MM.1S (cell line): ENCODE data around the gene ADGRG4.

Experiments used
- DNase-seq: peaks from one replicate; pipeline ENCODE4 v3.0.0-alpha.2; 2015
- H2AFZ ChIP-seq: fragments of 300-600 bp; sonication (generic); 2 replicates; pipeline ENCODE4 v1.6.0; 2016; ENCODE audit warnings: antibody characterized with exemption, low read length
- H3F3A ChIP-seq: fragments of 300-600 bp; sonication (generic); 2 replicates; pipeline ENCODE4 v1.6.1; 2016; ENCODE audit warnings: mild to moderate bottlenecking, antibody characterized with exemption, low read length, moderate library complexity, mixed read lengths; ENCODE audit not compliant: insufficient read depth
- H3K27ac ChIP-seq: fragments of 300-600 bp; sonication (generic); 2 replicates; pipeline ENCODE4 v1.5.1; 2016; ENCODE audit warnings: mild to moderate bottlenecking, low read length
- H3K27me3 ChIP-seq: fragments of 300-600 bp; sonication (generic); replicated peaks from 2 replicates; pipeline ENCODE4 v1.6.0; 2016; ENCODE audit warnings: low read length; ENCODE audit not compliant: insufficient read depth
- H3K36me3 ChIP-seq: fragments of 300-600 bp; sonication (generic); replicated peaks from 2 replicates; pipeline ENCODE4 v1.6.1; 2016; ENCODE audit warnings: mild to moderate bottlenecking, low read length, mixed read lengths; ENCODE audit not compliant: insufficient read depth
- H3K4me1 ChIP-seq: fragments of 300-600 bp; sonication (generic); 2 replicates; pipeline ENCODE4 v1.6.1; 2016; ENCODE audit warnings: low read length, mixed read lengths
- H3K4me2 ChIP-seq: fragments of 300-600 bp; sonication (generic); 2 replicates; pipeline ENCODE4 v1.6.0; 2016; ENCODE audit warnings: low read depth, low read length
- H3K4me3 ChIP-seq: fragments of 300-600 bp; sonication (generic); 2 replicates; pipeline ENCODE4 v1.5.1; 2016; ENCODE audit warnings: low read length, mixed read lengths
- H3K79me2 ChIP-seq: fragments of 300-600 bp; sonication (generic); 2 replicates; pipeline ENCODE4 v1.6.1; 2016; ENCODE audit warnings: mixed run types, low read length, mixed read lengths
- H3K9ac ChIP-seq: fragments of 300-600 bp; sonication (generic); 2 replicates; pipeline ENCODE4 v1.6.1; 2016; ENCODE audit warnings: low read length, mixed read lengths
- H3K9me2 ChIP-seq: fragments of 300-600 bp; sonication (generic); replicated peaks from 2 replicates; pipeline ENCODE4 v1.6.1; 2016; ENCODE audit warnings: mild to moderate bottlenecking, low read length, mixed read lengths; ENCODE audit not compliant: insufficient read depth
- H3K9me3 ChIP-seq: fragments of 300-600 bp; sonication (generic); replicated peaks from 2 replicates; pipeline ENCODE4 v1.6.1; 2016; ENCODE audit warnings: mild to moderate bottlenecking, low read length, mixed read lengths; ENCODE audit not compliant: insufficient read depth
- H4K20me1 ChIP-seq: fragments of 300-600 bp; sonication (generic); 2 replicates; pipeline ENCODE4 v1.6.1; 2016; ENCODE audit warnings: mild to moderate bottlenecking, low read length, moderate library complexity, mixed read lengths; ENCODE audit not compliant: insufficient read depth
- EZH2 ChIP-seq: fragments of 300-600 bp; sonication (generic); optimal IDR thresholded peaks from 2 replicates; pipeline ENCODE3; 2017; ENCODE audit warnings: low read depth, mild to moderate bottlenecking, antibody characterized with exemption, low read length, mixed read lengths
- EZH2phosphoT487 ChIP-seq: fragments of 300-600 bp; sonication (generic); IDR thresholded peaks from 2 replicates; pipeline ENCODE4 v1.6.1; 2018; ENCODE audit warnings: antibody characterized with exemption, low read length
- TF ChIP-seq, protein P1 (sequence below): fragments of 300-600 bp; sonication (generic); IDR thresholded peaks from 2 replicates; pipeline ENCODE4 v1.5.1; 2016; ENCODE audit warnings: antibody characterized with exemption, low read length, mixed read lengths

ADGRG4 gene

DNA sequence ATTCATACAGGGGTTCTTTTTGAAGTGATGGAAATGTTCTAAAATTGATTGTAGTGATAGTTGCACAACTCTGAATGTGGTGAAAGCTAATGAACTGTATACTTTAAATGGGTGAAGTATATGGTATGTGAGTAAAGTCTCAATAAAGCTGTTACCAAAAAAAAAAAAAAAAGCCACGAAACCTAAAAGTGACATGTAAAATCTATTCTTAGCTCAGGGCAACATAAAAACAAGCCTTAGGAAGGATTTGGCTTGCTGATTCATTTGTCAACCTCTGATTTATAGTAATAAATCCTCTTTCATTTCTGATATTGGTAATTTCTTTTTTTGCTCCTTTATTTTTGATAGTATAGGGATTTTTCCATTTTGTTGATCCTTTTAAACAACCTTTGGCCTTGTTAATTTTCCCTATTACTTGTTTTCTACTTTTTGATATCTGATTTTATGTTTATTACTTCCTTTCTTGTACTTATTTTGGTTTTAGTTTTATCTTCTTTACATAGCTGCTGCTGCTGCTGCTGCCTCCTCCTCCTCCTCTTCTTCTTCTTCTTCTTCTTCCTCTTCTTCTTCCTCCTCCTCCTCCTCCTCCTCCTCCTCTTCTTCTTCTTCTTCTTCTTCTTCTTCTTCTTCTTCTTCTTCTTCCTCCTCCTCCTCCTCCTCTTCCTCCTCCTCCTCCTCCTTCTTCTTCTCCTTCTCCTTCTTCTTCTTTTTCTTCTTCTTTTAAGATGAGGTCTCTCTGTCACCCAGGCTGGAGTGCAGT lies 79.4 kb downstream of the ADGRG4 start:
- no peak overlapping the region for H3K4me2 ChIP-seq
- H3K36me3 ChIP-seq = no peaks in the 10 kb centered on the region
- TF ChIP-seq EZH2 = no peak
- TF ChIP-seq, protein P1, sequence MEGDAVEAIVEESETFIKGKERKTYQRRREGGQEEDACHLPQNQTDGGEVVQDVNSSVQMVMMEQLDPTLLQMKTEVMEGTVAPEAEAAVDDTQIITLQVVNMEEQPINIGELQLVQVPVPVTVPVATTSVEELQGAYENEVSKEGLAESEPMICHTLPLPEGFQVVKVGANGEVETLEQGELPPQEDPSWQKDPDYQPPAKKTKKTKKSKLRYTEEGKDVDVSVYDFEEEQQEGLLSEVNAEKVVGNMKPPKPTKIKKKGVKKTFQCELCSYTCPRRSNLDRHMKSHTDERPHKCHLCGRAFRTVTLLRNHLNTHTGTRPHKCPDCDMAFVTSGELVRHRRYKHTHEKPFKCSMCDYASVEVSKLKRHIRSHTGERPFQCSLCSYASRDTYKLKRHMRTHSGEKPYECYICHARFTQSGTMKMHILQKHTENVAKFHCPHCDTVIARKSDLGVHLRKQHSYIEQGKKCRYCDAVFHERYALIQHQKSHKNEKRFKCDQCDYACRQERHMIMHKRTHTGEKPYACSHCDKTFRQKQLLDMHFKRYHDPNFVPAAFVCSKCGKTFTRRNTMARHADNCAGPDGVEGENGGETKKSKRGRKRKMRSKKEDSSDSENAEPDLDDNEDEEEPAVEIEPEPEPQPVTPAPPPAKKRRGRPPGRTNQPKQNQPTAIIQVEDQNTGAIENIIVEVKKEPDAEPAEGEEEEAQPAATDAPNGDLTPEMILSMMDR = no peak
- TF ChIP-seq EZH2phosphoT487 = no peak
- no peaks in the 10 kb centered on the region for H3F3A ChIP-seq
- H2AFZ ChIP-seq = no peak overlapping the region
- H3K79me2 ChIP-seq = no peaks in the 10 kb centered on the region
- H3K4me3 ChIP-seq = no peak overlapping the region
- no peak overlapping the region for H3K9ac ChIP-seq
- H3K9me3 ChIP-seq = no peaks in the 10 kb centered on the region
- no peaks in the 10 kb centered on the region for H3K9me2 ChIP-seq
- H3K4me1 ChIP-seq = no peaks in the 10 kb centered on the region
- H4K20me1 ChIP-seq = no peaks in the 10 kb centered on the region
- no peak for DNase-seq
- no peak overlapping the region for H3K27ac ChIP-seq
- no peaks in the 10 kb centered on the region for H3K27me3 ChIP-seq

DNA sequence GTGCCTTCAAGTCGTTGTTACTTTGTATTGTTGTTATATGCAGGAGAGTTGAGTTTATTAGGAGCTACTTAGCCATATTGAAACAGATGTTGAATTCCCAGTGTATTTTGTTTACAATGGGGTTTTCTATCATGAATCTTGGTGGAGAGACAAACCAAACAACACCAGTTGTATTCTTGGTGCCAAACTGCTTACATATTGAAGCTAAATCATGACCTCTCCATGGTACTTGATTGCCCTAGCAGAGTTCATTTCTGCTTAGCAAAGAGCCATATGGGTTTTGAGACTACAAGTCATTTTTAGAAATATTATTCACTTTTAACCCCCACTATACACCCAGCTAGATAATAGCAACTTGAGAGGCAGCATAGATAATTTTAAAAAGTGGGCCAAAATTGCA lies 85.4 kb downstream of the ADGRG4 start:
- no peaks in the 10 kb centered on the region for H3F3A ChIP-seq
- no peaks in the 10 kb centered on the region for H3K79me2 ChIP-seq
- DNase-seq = no peak
- H3K27me3 ChIP-seq = no peaks in the 10 kb centered on the region
- no peaks in the 10 kb centered on the region for H3K4me1 ChIP-seq
- no peaks in the 10 kb centered on the region for H4K20me1 ChIP-seq
- no peak for TF ChIP-seq EZH2
- no peak for TF ChIP-seq EZH2phosphoT487
- TF ChIP-seq, protein P1 = no peak
- no peaks in the 10 kb centered on the region for H3K9me2 ChIP-seq
- no peak overlapping the region for H3K27ac ChIP-seq
- H3K36me3 ChIP-seq = no peaks in the 10 kb centered on the region
- no peak overlapping the region for H3K9ac ChIP-seq
- H2AFZ ChIP-seq = no peak overlapping the region
- H3K9me3 ChIP-seq = no peaks in the 10 kb centered on the region
- no peak overlapping the region for H3K4me2 ChIP-seq
- no peak overlapping the region for H3K4me3 ChIP-seq

DNA sequence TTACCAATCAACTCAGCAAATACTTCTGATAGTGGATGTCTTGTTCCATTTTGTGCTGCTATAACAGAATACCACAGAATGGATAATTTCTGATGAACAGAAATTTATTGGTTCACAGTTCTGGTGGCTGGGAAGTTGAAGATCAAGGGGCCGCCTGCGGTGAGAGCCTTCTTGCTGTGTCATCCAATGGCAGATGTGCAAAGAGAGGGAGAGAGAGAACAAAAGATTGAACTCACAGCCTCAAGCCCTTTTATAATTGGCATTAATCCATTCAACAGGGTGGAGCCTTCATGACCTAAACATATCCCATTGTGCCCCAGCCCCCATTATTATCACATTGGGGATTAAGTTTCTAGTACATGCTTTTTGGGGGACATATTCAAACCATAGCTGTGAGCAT lies 86.1 kb downstream of the ADGRG4 start:
- no peaks in the 10 kb centered on the region for H3F3A ChIP-seq
- H4K20me1 ChIP-seq = no peaks in the 10 kb centered on the region
- no peak for DNase-seq
- no peak overlapping the region for H3K4me3 ChIP-seq
- TF ChIP-seq EZH2phosphoT487 = no peak
- no peak for TF ChIP-seq EZH2
- TF ChIP-seq, protein P1 = no peak
- no peaks in the 10 kb centered on the region for H3K9me3 ChIP-seq
- H3K4me1 ChIP-seq = no peaks in the 10 kb centered on the region
- no peaks in the 10 kb centered on the region for H3K9me2 ChIP-seq
- H3K79me2 ChIP-seq = no peaks in the 10 kb centered on the region
- H3K4me2 ChIP-seq = no peak overlapping the region
- H3K27ac ChIP-seq = no peak overlapping the region
- no peak overlapping the region for H2AFZ ChIP-seq
- no peaks in the 10 kb centered on the region for H3K36me3 ChIP-seq
- no peak overlapping the region for H3K9ac ChIP-seq
- H3K27me3 ChIP-seq = no peaks in the 10 kb centered on the region
